EH (cell line): ENCODE measurements around the gene FAM50B.

Experiments
- DNase-seq: peaks from one replicate; pipeline ENCODE4 v3.0.0-alpha.2; 2015; ENCODE audit warnings: low read depth

Gene FAM50B

DNA sequence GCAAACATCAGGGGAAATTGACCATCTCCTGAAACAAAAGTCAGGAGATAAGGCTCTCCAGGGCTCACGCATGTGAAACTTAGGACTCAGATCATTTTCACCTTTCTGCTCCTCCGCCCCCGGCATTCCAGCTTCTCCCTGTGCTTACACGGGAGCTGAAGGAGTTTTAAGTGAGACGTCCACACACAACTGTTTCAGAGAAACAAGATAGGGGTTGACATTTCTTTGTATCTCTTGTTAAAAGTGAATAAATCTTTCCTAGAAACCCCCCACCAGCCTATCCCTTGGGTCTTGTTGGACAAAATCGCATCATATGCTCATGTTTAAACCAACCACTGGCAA lies 46.1 kb downstream of the FAM50B start:
- no peak for DNase-seq

DNA sequence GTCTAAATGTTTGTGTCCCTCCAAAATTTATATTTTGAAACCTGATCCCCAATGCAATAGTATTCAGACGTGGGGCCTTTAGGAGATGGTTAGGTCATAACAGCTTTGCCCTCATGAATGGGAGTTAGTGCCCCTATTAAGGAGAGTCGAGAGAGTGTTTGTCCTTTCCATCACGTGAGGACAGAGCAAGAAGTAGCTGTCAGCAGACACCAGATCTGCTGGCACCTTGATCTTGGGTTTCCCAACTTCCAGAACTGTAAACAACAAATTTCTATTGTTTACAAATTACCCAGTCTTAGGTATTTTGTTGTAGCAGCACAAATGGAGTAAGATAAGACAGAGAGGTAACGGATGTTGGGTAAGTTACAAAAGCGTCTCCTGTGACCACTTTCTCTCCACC lies 46.6 kb downstream of the FAM50B start:
- no peak for DNase-seq

DNA sequence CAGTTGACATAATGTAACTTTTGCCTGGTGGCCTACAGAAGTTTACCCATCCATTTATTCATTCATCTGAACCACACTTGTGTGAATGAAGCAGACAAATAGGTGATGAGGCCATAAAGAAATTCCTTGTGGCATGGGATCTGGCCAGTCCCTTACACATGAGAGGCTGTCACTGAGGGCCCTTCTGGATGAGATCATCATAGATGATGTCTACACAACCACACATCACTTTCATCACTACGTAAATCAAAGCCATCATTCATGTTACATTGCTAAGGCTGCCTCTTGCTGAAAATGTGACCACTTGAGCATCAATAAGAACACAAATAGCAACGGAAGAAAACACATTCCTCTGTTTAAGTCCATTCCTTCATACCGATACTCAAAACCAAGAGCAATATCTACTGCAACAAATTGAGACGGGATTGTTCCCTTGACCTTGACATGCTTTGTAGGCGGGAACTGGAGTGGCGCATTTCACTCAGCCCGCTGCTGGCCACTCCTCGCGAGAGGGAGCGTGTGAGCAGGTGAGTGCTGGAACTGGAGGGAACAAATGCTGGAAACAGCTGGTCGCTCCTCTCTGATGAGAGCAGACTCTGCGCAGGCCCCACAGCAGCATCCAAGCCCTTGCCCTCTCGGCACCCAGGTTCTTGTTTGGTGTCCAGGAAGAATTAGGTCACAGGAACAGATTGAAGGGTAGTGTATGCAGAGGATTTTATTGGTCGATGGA lies 49.3 kb downstream of the FAM50B start:
- DNase-seq, result peak; percentile 38

DNA sequence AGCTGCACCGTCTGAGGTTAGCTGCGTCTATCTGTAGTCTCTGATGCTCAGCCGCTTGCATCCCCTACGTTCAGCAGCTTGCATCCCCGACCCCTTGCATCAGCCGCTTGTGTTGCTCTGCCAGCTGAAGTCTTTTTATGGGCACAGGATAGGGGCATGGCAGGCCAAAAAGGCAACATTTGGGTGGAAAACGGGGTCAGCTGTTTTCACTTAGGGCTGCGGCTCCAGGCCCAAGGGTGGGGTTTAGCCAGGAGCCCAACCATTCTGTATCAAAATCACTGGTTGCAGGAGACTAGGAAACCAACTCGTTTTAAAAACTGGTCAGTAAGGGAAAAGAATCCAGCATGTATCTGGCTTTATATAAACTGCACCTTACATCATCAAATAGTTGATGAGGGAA lies 49.9 kb downstream of the FAM50B start:
- DNase-seq, result no peak

DNA sequence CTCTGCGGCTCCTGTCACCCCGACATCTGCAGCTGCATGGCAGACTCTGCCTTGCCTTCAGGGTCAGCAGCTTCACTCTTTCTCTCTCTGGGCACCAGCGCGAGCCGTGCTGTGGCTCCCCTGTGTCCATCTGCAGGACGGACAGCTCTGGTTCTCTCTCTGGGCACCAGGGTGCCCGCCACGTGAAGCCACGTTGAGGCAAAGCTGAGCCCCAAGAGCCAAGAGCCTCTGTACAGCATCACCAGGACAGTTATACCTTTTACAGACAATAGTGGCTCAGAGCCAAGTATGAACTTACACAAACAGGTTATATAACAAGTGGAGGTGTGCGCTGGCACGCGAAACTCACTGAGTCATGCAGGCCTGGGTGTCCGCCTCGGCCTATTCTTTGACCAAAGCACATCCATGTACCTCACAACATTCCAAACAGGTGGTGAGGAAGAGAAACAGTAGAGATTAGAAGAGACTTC lies 50.8 kb downstream of the FAM50B start:
- no peak for DNase-seq
